Thyroid gland (tissue), 4 donors: ENCODE data around the gene PRDM2.

Experiments used
- POLR2A ChIP-seq, 2 donors: fragments of 450-650 bp; IDR thresholded peaks; one replicate each; pipeline ENCODE4 v1.6.1; 2017; ENCODE audit warnings: antibody characterized with exemption in 2 of 2, mild to moderate bottlenecking in 2 of 2, moderate library complexity in 1 of 2
- TF ChIP-seq, protein P1 (sequence below), 6 experiments: fragments of 200-600 bp in 3 of 6; fragments of 450-650 bp in 3 of 6; sonication (generic) in 3 of 6; IDR thresholded peaks; one replicate each; pipeline ENCODE4 v1.5.1; 2016 to 2019; ENCODE audit warnings: antibody characterized with exemption in 6 of 6, mild to moderate bottlenecking in 2 of 6, inconsistent platforms in 1 of 6, moderate library complexity in 1 of 6

- TF ChIP-seq, protein P1, sequence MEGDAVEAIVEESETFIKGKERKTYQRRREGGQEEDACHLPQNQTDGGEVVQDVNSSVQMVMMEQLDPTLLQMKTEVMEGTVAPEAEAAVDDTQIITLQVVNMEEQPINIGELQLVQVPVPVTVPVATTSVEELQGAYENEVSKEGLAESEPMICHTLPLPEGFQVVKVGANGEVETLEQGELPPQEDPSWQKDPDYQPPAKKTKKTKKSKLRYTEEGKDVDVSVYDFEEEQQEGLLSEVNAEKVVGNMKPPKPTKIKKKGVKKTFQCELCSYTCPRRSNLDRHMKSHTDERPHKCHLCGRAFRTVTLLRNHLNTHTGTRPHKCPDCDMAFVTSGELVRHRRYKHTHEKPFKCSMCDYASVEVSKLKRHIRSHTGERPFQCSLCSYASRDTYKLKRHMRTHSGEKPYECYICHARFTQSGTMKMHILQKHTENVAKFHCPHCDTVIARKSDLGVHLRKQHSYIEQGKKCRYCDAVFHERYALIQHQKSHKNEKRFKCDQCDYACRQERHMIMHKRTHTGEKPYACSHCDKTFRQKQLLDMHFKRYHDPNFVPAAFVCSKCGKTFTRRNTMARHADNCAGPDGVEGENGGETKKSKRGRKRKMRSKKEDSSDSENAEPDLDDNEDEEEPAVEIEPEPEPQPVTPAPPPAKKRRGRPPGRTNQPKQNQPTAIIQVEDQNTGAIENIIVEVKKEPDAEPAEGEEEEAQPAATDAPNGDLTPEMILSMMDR (IDR thresholded peaks at IDR 0.05) = no peak
- TF ChIP-seq POLR2A (IDR thresholded peaks at IDR 0.05) = no peak
These were observed 116.2 kb downstream of the PRDM2 start for GRCh38 chr1:13816016-13816760.
